ENCODE data around the gene CTCFL. TPM values are rescaled to one million over a fixed set of nuclear protein-coding genes. Genes with fewer than 3 reads are reported as not detected.

CTCFL gene
- total RNA-seq, 1 donor from 2014 or later, result 0.09 TPM

DNA sequence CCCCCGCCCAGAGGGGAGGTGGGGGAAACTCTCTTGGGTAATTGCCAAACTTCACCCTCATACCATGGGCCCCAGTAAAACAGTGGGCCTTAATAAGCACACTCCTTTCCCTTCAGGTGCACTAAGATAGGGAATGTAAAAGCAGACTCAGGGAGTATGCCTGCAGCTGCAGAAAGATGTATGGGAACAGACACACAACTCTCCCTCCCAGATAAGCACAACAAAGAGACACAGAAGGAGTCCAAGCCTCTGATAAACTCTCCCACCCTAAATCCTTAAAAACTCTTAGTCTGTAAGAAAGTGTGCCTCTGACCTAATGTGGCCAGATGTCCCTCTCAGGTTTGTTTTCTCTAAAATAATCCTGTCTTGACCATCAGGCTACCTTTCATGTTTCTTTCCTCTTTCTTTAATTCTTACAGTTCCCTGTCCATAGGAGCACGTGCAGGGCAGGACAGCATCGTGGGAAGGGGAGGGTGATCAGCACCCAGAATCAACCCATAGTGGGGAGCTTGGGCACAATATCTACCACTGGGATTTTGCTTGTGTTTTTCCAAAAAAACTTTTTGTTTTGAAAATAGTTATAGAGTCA lies 11.3 kb upstream of the CTCFL start:
- peak overlapping the region; percentile 50 for H3K27ac Mint-ChIP-seq (ENCODE audit: unreplicated experiment)
- H3K9me3 Mint-ChIP-seq, result peaks cover 6% of the 10 kb centered on the region
- peaks cover 49% of the 10 kb centered on the region for H3K27me3 Mint-ChIP-seq (ENCODE audit: low read depth)
- TF ChIP-seq CTCF (conservative IDR thresholded peaks at IDR 0.05), result no peak
- no peak for DNase-seq (ENCODE audit: low read depth, low spot score)
- no peaks in the 10 kb centered on the region for H3K4me1 Mint-ChIP-seq
- H3K36me3 Mint-ChIP-seq (ENCODE audit: low read depth), result no peaks in the 10 kb centered on the region
- no peak overlapping the region for H3K4me3 Mint-ChIP-seq

- Mint-ChIP-seq H3K4me3 (no peak overlapping the region), H3K27me3 (ENCODE audit: low read depth) (peaks cover 50% of the 10 kb centered on the region), H3K4me1 (no peaks in the 10 kb centered on the region), H3K36me3 (ENCODE audit: low read depth) (no peaks in the 10 kb centered on the region), H3K9me3 (peaks cover 6% of the 10 kb centered on the region), H3K27ac (ENCODE audit: unreplicated experiment) (no peak overlapping the region)
- TF ChIP-seq CTCF (conservative IDR thresholded peaks at IDR 0.05), result no peak
- DNase-seq (ENCODE audit: low read depth, low spot score), result no peak
Measured at GRCh38 chr20:57535297-57535696, 10.4 kb upstream of the CTCFL start.

DNA sequence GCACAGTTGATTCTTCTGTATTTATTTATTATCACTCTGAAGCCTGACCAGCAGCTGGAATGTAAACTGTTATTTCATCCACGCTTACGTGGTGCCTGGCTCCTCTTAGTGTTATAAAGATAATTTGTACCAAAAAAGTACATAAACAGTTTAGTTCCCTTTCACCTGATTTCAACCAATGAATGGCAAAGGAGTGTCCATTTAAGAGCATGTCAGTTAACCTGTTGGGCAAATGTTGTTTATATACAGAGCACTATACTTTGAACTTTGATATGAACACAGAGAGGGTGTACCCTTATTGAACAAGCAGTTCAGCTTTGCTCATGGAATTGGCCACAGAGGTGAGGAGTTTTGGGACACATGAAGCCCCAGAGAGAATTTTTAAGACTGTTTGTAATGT lies 7.2 kb upstream of the CTCFL start:
- Mint-ChIP-seq H3K4me3 (no peak overlapping the region), H3K27me3 (ENCODE audit: low read depth) (peaks cover 48% of the 10 kb centered on the region), H3K9me3 (peaks cover 6% of the 10 kb centered on the region), H3K27ac (ENCODE audit: unreplicated experiment) (no peak overlapping the region), H3K4me1 (no peaks in the 10 kb centered on the region), H3K36me3 (ENCODE audit: low read depth) (no peaks in the 10 kb centered on the region)
- DNase-seq (ENCODE audit: low read depth, low spot score), result no peak
- no peak for TF ChIP-seq CTCF (conservative IDR thresholded peaks at IDR 0.05)

DNA sequence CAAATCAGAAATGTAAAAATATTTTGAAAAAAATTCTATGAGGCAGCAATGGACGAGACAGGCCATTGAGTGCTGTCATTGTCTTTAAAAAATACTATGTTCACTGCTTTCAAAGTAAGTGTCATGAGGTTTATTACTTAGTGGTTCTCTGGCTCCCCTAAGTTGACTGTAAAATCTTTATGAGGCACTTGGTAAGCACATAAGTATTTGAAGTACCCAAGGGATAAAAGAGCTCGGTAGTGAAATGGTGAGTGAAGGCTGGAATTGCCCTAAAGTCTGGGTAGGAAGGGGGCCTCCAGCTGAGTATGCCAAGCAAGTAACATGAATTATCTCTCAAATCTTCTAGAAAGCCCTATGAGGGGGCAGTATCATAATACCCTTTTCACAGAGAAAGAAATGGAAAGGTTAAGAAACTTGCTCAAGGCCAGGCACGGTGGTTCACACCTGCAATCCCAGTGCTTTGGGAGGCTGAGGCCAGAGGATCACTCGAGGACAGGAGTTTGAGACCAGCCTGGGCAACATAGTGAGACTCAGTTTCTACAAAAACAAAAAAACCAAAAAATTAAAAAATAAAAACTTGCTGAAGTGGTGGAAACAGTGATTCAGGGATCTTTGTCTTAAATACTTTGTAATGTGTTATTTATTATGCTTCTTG lies 5.5 kb upstream of the CTCFL start:
- Mint-ChIP-seq H3K36me3 (ENCODE audit: low read depth) (no peaks in the 10 kb centered on the region), H3K27me3 (ENCODE audit: low read depth) (peaks cover 33% of the 10 kb centered on the region)

GRCh38 chr20:57529810-57530209 lies 4.9 kb upstream of the CTCFL start:
- Mint-ChIP-seq H3K9me3 (peaks cover 3% of the 10 kb centered on the region), H3K27ac (ENCODE audit: unreplicated experiment) (no peak overlapping the region), H3K4me1 (no peaks in the 10 kb centered on the region), H3K4me3 (no peak overlapping the region), H3K27me3 (ENCODE audit: low read depth) (peaks cover 27% of the 10 kb centered on the region), H3K36me3 (ENCODE audit: low read depth) (no peaks in the 10 kb centered on the region)
- DNase-seq (ENCODE audit: low read depth, low spot score), result no peak
- no peak for TF ChIP-seq CTCF (conservative IDR thresholded peaks at IDR 0.05)

More for the DNA sequence above, 5.5 kb upstream of the CTCFL start:
- Mint-ChIP-seq H3K9me3 (peaks cover 3% of the 10 kb centered on the region), H3K4me1 (no peaks in the 10 kb centered on the region), H3K27ac (ENCODE audit: unreplicated experiment) (no peak overlapping the region), H3K4me3 (no peak overlapping the region)
- no peak for DNase-seq (ENCODE audit: low read depth, low spot score)
- TF ChIP-seq CTCF (conservative IDR thresholded peaks at IDR 0.05), result no peak
